GM12864 (cell line): ENCODE measurements around the gene SDHA.
"Not testable (repeated sequence)": the region's sequence is repeated elsewhere in the genome, so short reads cannot be mapped to it uniquely, and the experiment has no call there.

Experiments used
- DNase-seq: peaks from one replicate; pipeline ENCODE4 v3.0.0-alpha.2; 2011; ENCODE audit warnings: low read depth
- H3K4me3 ChIP-seq: 2 replicates; pipeline ENCODE4 v1.5.1; 2011; ENCODE audit warnings: mild to moderate bottlenecking, low read depth, low read length, control low read depth
- CTCF ChIP-seq: IDR thresholded peaks from 2 replicates; pipeline ENCODE4 v1.5.1; 2011; ENCODE audit warnings: low read depth, mild to moderate bottlenecking, moderate library complexity, low read length, control low read depth, inconsistent platforms; ENCODE audit errors: missing control alignments

The SDHA gene

DNA sequence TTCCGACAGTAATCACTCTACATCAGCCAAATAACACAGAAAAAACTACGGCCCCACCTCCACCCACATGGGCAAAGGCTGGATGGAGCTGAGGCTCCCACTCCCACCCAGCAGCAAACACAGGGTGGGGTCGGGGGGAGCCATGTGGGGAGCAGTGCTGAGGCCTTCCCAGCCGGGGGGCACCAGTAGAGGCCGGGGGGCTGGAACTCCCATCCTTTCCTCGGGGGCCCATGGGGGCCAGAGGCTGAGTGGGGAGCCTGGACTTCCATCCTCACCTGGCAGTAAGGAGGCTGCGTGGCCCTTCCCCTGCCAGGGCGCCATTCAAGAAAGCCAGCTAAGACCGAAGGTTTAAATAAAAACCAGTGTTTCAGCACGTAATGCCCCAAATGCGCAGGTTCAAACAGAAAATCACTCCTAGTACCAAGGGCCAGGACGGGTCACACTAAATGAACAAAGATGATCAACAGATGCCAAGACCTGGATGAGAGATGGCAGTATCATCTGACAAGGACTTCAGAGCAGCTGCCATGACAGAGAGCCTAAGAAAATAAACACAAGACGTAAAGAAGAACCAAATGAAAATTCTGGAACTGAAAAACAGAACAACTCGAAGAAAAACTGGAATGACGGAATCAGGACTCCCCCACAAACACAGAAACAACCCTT, 9.5 kb upstream of the SDHA start:
- TF ChIP-seq CTCF = no peak
- no peak for DNase-seq
- H3K4me3 ChIP-seq = no peak overlapping the region

DNA sequence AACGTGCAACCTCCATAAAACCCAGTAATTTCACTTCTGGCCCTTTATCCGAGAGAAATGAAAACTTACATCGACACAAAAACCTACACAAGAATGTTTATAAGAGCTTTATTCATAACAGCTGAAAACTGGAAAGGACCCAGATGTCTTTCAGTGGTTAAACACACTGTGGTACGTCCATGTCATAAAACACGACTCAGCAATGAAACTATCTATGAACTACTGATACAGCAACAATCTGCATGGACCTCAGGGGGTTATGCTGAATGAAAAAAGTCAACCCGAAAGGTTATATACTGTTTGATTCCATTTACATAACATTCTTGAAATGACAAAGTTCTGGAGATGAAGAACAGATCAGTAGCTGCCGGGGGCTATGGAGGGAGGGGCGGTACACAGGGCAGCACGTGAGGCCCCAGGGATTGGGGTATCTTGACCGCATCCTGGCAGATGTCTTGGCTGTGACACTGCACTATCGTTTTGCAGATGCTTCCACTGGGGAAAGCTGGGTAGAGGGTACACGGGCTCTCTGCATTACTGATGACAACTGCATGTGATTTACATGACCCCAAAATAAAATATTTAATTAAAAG, 4.2 kb upstream of the SDHA start:
- no peak overlapping the region for H3K4me3 ChIP-seq

GRCh38 chr5:215256-215655, 2.9 kb upstream of the SDHA start:
- not testable (repeated sequence) for H3K4me3 ChIP-seq, DNase-seq

More for the DNA sequence above, 4.2 kb upstream of the SDHA start:
- no peak for TF ChIP-seq CTCF
- no peak for DNase-seq

- not testable (repeated sequence) for DNase-seq, H3K4me3 ChIP-seq
Observed at GRCh38 chr5:216076-216475, 2.0 kb upstream of the SDHA start.

DNA sequence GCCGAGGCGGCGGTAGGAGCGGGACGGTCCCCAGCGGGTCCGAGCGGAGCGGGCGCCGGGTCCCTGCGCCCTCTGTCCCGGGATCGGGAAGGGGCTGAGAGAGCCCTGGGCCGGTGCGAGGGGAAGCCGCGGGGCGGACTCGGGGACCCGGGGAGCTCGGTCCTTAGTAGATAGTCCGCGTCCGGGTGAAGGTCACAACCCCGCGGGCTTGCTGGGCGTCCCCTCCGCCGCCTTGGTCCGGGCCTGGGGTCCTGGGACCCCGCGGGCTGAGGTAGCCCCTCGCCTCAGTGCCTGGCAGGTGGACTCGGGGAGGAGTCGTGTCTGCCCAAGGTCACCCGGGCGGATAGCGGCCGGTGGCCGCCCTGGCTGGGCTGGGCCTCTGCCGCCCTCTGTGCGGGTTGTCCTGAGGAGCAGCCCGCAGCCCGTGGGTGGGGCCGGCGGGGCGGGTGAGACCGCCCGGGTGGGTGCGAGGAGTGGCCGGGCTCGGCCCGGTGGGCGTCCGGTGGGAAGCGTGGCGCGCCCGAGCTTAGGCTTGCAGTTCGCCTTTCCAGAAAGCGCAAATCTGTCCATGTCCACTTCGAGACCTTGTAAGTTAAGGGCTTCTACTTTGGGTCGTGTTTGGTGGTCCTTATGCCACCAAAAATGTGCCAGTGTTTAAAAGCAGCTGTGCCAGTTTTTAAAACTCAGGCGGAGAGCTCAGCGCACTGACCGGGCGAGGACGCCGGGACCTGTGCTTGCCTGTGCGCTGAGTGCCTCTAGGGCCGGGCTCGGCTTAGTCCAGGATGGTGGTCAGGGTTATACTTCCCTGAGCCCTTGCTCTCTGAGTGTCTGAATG, 554 bp downstream of the SDHA start:
- peak; percentile 9 for TF ChIP-seq CTCF
- peak overlapping the region; percentile 99 for H3K4me3 ChIP-seq
- DNase-seq = no peak

DNA sequence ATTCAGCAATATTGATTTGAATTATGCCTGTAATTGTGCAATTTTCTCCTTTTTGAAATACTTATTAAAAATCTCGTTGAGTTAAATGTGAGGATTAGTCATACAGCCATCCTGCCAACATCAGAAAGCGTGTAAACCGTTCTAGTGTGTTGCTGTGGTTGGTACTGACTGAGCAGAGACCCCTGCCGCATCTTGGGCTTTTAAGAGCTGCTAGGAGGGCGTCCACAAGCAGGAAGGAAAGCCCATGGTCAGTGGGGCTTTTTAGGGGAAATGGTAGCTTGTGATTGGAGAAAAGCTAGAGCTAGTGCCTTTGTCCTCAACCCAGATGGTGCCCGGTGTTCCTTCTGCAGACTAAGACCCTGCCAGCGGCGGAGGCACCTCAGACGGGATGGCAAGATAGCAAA, 1.3 kb downstream of the SDHA start:
- H3K4me3 ChIP-seq = peak overlapping the region; percentile 99
- no peak for DNase-seq
- TF ChIP-seq CTCF = no peak

DNA sequence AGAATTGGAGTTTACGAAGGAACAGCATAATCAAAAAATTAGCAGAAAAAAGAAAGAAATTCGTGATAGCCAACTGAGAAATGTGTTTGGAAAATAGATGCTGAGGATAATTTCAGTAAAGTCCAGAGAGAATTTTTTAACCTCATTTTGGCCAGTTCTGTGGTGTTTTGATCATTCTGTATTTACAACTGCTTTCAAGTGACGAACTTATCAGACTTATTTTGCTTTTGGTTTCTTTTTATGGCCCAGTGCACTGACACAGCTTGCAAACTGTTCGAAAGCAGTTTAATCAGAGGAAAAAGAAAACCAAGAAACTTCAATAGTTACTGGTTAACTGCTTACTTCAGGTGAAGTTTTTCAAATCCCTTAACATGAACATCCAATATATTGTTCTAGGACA, 1.9 kb downstream of the SDHA start:
- peak overlapping the region; percentile 99 for H3K4me3 ChIP-seq
- no peak for TF ChIP-seq CTCF
- peak; percentile 29 for DNase-seq

- not testable (repeated sequence) for DNase-seq, H3K4me3 ChIP-seq
Observed at GRCh38 chr5:222951-223715, 5.0 kb downstream of the SDHA start.
